Neuron (in vitro differentiated cells): ENCODE measurements around the gene COL5A1.

ENCODE experiments used
- H2AFZ ChIP-seq: one replicate; pipeline ENCODE4 v1.6.1; 2013; ENCODE audit warnings: low read depth, mild to moderate bottlenecking, inconsistent platforms, low read length, moderate library complexity
- H3K27me3 ChIP-seq: one replicate; pipeline ENCODE4 v1.6.1; 2013; ENCODE audit warnings: low read length; ENCODE audit not compliant: insufficient read depth
- H3K36me3 ChIP-seq: one replicate; pipeline ENCODE4 v1.6.1; 2013; ENCODE audit warnings: low read length; ENCODE audit not compliant: insufficient read depth
- H3K4me1 ChIP-seq: one replicate; pipeline ENCODE4 v1.6.1; 2013; ENCODE audit warnings: low read length; ENCODE audit not compliant: insufficient read depth
- H3K4me3 ChIP-seq: 2 replicates; pipeline ENCODE4 v1.5.1; 2013; ENCODE audit warnings: mild to moderate bottlenecking, low read length, moderate library complexity
- H3K9me3 ChIP-seq: one replicate; pipeline ENCODE4 v1.6.1; 2013; ENCODE audit warnings: low read length

COL5A1 gene

GRCh38 chr9:134625361-134626068, 16.1 kb upstream of the COL5A1 start:
- Histone ChIP-seq H3K27me3 (peaks cover 37% of the 10 kb centered on the region), H3K9me3 (no peaks in the 10 kb centered on the region), H3K4me1 (no peaks in the 10 kb centered on the region), H3K4me3 (no peak overlapping the region), H2AFZ (no peak overlapping the region), H3K36me3 (no peaks in the 10 kb centered on the region)

- no peaks in the 10 kb centered on the region for H3K9me3 ChIP-seq
- H3K4me1 ChIP-seq, result no peaks in the 10 kb centered on the region
- H3K36me3 ChIP-seq, result no peaks in the 10 kb centered on the region
- H3K4me3 ChIP-seq, result no peak overlapping the region
- no peak overlapping the region for H2AFZ ChIP-seq
- H3K27me3 ChIP-seq, result peaks cover 37% of the 10 kb centered on the region
Measured at GRCh38 chr9:134626069-134626423, 15.6 kb upstream of the COL5A1 start.

GRCh38 chr9:134626571-134627416, 14.8 kb upstream of the COL5A1 start:
- peaks cover 37% of the 10 kb centered on the region for H3K27me3 ChIP-seq
- no peak overlapping the region for H2AFZ ChIP-seq
- no peaks in the 10 kb centered on the region for H3K9me3 ChIP-seq
- no peaks in the 10 kb centered on the region for H3K36me3 ChIP-seq
- H3K4me1 ChIP-seq, result no peaks in the 10 kb centered on the region
- no peak overlapping the region for H3K4me3 ChIP-seq

GRCh38 chr9:134627417-134628353, 13.9 kb upstream of the COL5A1 start:
- no peaks in the 10 kb centered on the region for H3K9me3 ChIP-seq
- H3K4me3 ChIP-seq, result no peak overlapping the region
- H2AFZ ChIP-seq, result no peak overlapping the region
- no peaks in the 10 kb centered on the region for H3K36me3 ChIP-seq
- H3K27me3 ChIP-seq, result peaks cover 37% of the 10 kb centered on the region
- no peaks in the 10 kb centered on the region for H3K4me1 ChIP-seq

- H3K4me1 ChIP-seq, result no peaks in the 10 kb centered on the region
- no peak overlapping the region for H2AFZ ChIP-seq
- H3K4me3 ChIP-seq, result no peak overlapping the region
- H3K36me3 ChIP-seq, result no peaks in the 10 kb centered on the region
- peaks cover 35% of the 10 kb centered on the region for H3K27me3 ChIP-seq
- no peaks in the 10 kb centered on the region for H3K9me3 ChIP-seq
Measured at GRCh38 chr9:134628354-134628736, 13.3 kb upstream of the COL5A1 start.

- no peaks in the 10 kb centered on the region for H3K36me3 ChIP-seq
- H3K9me3 ChIP-seq, result no peaks in the 10 kb centered on the region
- H3K27me3 ChIP-seq, result peaks cover 30% of the 10 kb centered on the region
- H3K4me1 ChIP-seq, result no peaks in the 10 kb centered on the region
- no peak overlapping the region for H3K4me3 ChIP-seq
- no peak overlapping the region for H2AFZ ChIP-seq
Measured at GRCh38 chr9:134629061-134629585, 12.5 kb upstream of the COL5A1 start.

- Histone ChIP-seq H3K9me3 (no peaks in the 10 kb centered on the region), H3K27me3 (peaks cover 27% of the 10 kb centered on the region), H3K4me1 (no peaks in the 10 kb centered on the region), H2AFZ (no peak overlapping the region), H3K4me3 (no peak overlapping the region), H3K36me3 (no peaks in the 10 kb centered on the region)
Measured at GRCh38 chr9:134629586-134630392, 11.8 kb upstream of the COL5A1 start.

GRCh38 chr9:134630393-134630790, 11.2 kb upstream of the COL5A1 start:
- Histone ChIP-seq H3K4me1 (no peaks in the 10 kb centered on the region), H3K36me3 (no peaks in the 10 kb centered on the region), H3K27me3 (peaks cover 21% of the 10 kb centered on the region), H3K9me3 (no peaks in the 10 kb centered on the region), H3K4me3 (no peak overlapping the region), H2AFZ (no peak overlapping the region)

- Histone ChIP-seq H3K36me3 (no peaks in the 10 kb centered on the region), H3K4me3 (no peak overlapping the region), H2AFZ (no peak overlapping the region), H3K27me3 (peaks cover 21% of the 10 kb centered on the region), H3K4me1 (no peaks in the 10 kb centered on the region), H3K9me3 (no peaks in the 10 kb centered on the region)
Measured at GRCh38 chr9:134630861-134631260, 10.7 kb upstream of the COL5A1 start.

GRCh38 chr9:134631881-134632280, 9.7 kb upstream of the COL5A1 start:
- no peaks in the 10 kb centered on the region for H3K36me3 ChIP-seq
- no peaks in the 10 kb centered on the region for H3K9me3 ChIP-seq
- H3K27me3 ChIP-seq, result peaks cover 16% of the 10 kb centered on the region
- H2AFZ ChIP-seq, result no peak overlapping the region
- H3K4me1 ChIP-seq, result no peaks in the 10 kb centered on the region
- no peak overlapping the region for H3K4me3 ChIP-seq

GRCh38 chr9:134632329-134632728, 9.3 kb upstream of the COL5A1 start:
- Histone ChIP-seq H3K4me1 (no peaks in the 10 kb centered on the region), H3K27me3 (peaks cover 14% of the 10 kb centered on the region), H3K4me3 (no peak overlapping the region), H3K9me3 (no peaks in the 10 kb centered on the region), H3K36me3 (no peaks in the 10 kb centered on the region), H2AFZ (no peak overlapping the region)
